Measurements from ENCODE around the gene RUNX2.

- TF ChIP-seq, protein P1, sequence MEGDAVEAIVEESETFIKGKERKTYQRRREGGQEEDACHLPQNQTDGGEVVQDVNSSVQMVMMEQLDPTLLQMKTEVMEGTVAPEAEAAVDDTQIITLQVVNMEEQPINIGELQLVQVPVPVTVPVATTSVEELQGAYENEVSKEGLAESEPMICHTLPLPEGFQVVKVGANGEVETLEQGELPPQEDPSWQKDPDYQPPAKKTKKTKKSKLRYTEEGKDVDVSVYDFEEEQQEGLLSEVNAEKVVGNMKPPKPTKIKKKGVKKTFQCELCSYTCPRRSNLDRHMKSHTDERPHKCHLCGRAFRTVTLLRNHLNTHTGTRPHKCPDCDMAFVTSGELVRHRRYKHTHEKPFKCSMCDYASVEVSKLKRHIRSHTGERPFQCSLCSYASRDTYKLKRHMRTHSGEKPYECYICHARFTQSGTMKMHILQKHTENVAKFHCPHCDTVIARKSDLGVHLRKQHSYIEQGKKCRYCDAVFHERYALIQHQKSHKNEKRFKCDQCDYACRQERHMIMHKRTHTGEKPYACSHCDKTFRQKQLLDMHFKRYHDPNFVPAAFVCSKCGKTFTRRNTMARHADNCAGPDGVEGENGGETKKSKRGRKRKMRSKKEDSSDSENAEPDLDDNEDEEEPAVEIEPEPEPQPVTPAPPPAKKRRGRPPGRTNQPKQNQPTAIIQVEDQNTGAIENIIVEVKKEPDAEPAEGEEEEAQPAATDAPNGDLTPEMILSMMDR (IDR thresholded peaks at IDR 0.05), result no peak
- TF ChIP-seq POLR2A (IDR thresholded peaks at IDR 0.05), result no peak
Observed at GRCh38 chr6:45533386-45533785, 205.3 kb downstream of the RUNX2 start.

All from testis (tissue), 2 donors.